LNCaP clone FGC (cell line): ENCODE data around the gene MARS1.

Experiments used
- DNase-seq: peaks from one replicate; pipeline ENCODE4 v3.0.0-alpha.2; 2011; ENCODE audit warnings: low read depth
- H3K4me3 ChIP-seq: 2 replicates; pipeline ENCODE4 v1.5.1; 2011; ENCODE audit warnings: mild to moderate bottlenecking, low read depth, low read length, control low read depth
- CTCF ChIP-seq: IDR thresholded peaks from 2 replicates; pipeline ENCODE4 v1.5.1; 2012; ENCODE audit warnings: mild to moderate bottlenecking; ENCODE audit not compliant: control insufficient read depth, insufficient read depth; ENCODE audit errors: extremely low read depth

Gene MARS1

GRCh38 chr12:57524814-57525614 is 37.1 kb downstream of the MARS1 start:
- no peak overlapping the region for H3K4me3 ChIP-seq
- no peak for DNase-seq
- TF ChIP-seq CTCF, result no peak

- DNase-seq, result no peak
- no peak overlapping the region for H3K4me3 ChIP-seq
- TF ChIP-seq CTCF, result no peak
Observed at GRCh38 chr12:57525615-57526383, 37.9 kb downstream of the MARS1 start.

- TF ChIP-seq CTCF, result no peak
- DNase-seq, result no peak
- H3K4me3 ChIP-seq, result no peak overlapping the region
Observed at GRCh38 chr12:57526477-57527126, 38.7 kb downstream of the MARS1 start.

GRCh38 chr12:57527184-57527583 is 39.3 kb downstream of the MARS1 start:
- no peak for TF ChIP-seq CTCF
- DNase-seq, result no peak
- H3K4me3 ChIP-seq, result no peak overlapping the region

- TF ChIP-seq CTCF, result no peak
- no peak for DNase-seq
- H3K4me3 ChIP-seq, result no peak overlapping the region
Observed at GRCh38 chr12:57528176-57528575, 40.3 kb downstream of the MARS1 start.

- TF ChIP-seq CTCF, result no peak
- no peak overlapping the region for H3K4me3 ChIP-seq
- DNase-seq, result no peak
Observed at GRCh38 chr12:57528831-57529555, 41.1 kb downstream of the MARS1 start.
